Embryonic facial prominence (tissue), 1 donor: Measurements from ENCODE around the gene PCDHGA1.
"Not testable (repeated sequence)": the region's sequence is repeated elsewhere in the genome, so short reads cannot be mapped to it uniquely, and the experiment has no call there.

ENCODE experiments used
- DNase-seq: peaks from one replicate; pipeline ENCODE4 v3.0.0-alpha.2; 2016; ENCODE audit errors: extremely low spot score

Gene PCDHGA1

GRCh38 chr5:141382469-141383294 lies 52.4 kb downstream of the PCDHGA1 start, which contains the start of gene PCDHGA7:
TSS of gene PCDHGA7 (plus strand) at chr5:141382742. CDS start at chr5:141382900, 158 bp downstream.
- no peak for DNase-seq

- DNase-seq, result no peak
Observed at GRCh38 chr5:141383345-141383744, 53.0 kb downstream of the PCDHGA1 start.

GRCh38 chr5:141384471-141385267 lies 54.4 kb downstream of the PCDHGA1 start:
- no peak for DNase-seq

- DNase-seq, result not testable (repeated sequence)
Observed at GRCh38 chr5:141387557-141388311, 57.4 kb downstream of the PCDHGA1 start, which contains the start of gene PCDHGB4. TSS of gene PCDHGB4 (plus strand) at chr5:141387698. CDS start at chr5:141387885, 187 bp downstream.

- DNase-seq, result no peak
Observed at GRCh38 chr5:141388661-141389060, 58.3 kb downstream of the PCDHGA1 start.

- DNase-seq, result no peak
Observed at GRCh38 chr5:141389153-141390042, 59.1 kb downstream of the PCDHGA1 start.

- no peak for DNase-seq
Observed at GRCh38 chr5:141392429-141393198, 62.3 kb downstream of the PCDHGA1 start, which contains the start of gene PCDHGA8. TSS of gene PCDHGA8 (plus strand) at chr5:141392633. CDS start at chr5:141392814, 181 bp downstream.

GRCh38 chr5:141393267-141393666 lies 63.0 kb downstream of the PCDHGA1 start:
- no peak for DNase-seq

- not testable (repeated sequence) for DNase-seq
Observed at GRCh38 chr5:141394401-141395187, 64.3 kb downstream of the PCDHGA1 start.

- DNase-seq, result not testable (repeated sequence)
Observed at GRCh38 chr5:141397756-141398551, 67.6 kb downstream of the PCDHGA1 start, which contains the start of gene PCDHGB5. TSS of gene PCDHGB5 (plus strand) at chr5:141397947. CDS start at chr5:141398128, 181 bp downstream.

GRCh38 chr5:141398608-141399007 lies 68.3 kb downstream of the PCDHGA1 start:
- DNase-seq, result no peak

- no peak for DNase-seq
Observed at GRCh38 chr5:141399555-141400258, 69.4 kb downstream of the PCDHGA1 start.

- DNase-seq, result no peak
Observed at GRCh38 chr5:141402553-141403243, 72.4 kb downstream of the PCDHGA1 start, which contains the start of gene PCDHGA9. TSS of gene PCDHGA9 (plus strand) at chr5:141402778. CDS start at chr5:141402953, 175 bp downstream.

GRCh38 chr5:141403387-141403786 lies 73.1 kb downstream of the PCDHGA1 start:
- no peak for DNase-seq

GRCh38 chr5:141407790-141408505 lies 77.6 kb downstream of the PCDHGA1 start, which contains the start of gene PCDHGB6:
TSS of gene PCDHGB6 (plus strand) at chr5:141408021. CDS start at chr5:141408203, 182 bp downstream.
- DNase-seq, result not testable (repeated sequence)
